Right lobe of liver (tissue), 4 donors: ENCODE data around the gene MCM10.

Source experiments
- CTCF ChIP-seq, 4 donors: fragments of 200-600 bp in 3 of 4; fragments of 450-650 bp in 1 of 4; IDR thresholded peaks; one replicate each; pipeline versions ENCODE4 v1.5.1 to v1.8.0; 2016 to 2022; ENCODE audit warnings: antibody characterized with exemption in 4 of 4, mild to moderate bottlenecking in 2 of 4
- POLR2A ChIP-seq: fragments of 450-650 bp; IDR thresholded peaks from one replicate; pipeline ENCODE4 v1.6.1; 2017; ENCODE audit warnings: antibody characterized with exemption, mild to moderate bottlenecking
- donor health status: DM: no; HTN: no; CAD: no.
- donor health status: DM: no; HTN: no; CAD: no.
- donor health status: DM: no; HTN: yes; CAD: no.

- TF ChIP-seq POLR2A (no peak), CTCF (IDR thresholded peaks at IDR 0.05) (no peak)
Observed at GRCh38 chr10:13180788-13181187, 19.4 kb downstream of the MCM10 start.
